Embryonic facial prominence (tissue), 1 donor: ENCODE data around the gene IL22RA1.

Source experiments
- DNase-seq: peaks from one replicate; pipeline ENCODE4 v3.0.0-alpha.2; 2016; ENCODE audit errors: extremely low spot score

The IL22RA1 gene

GRCh38 chr1:24142546-24143534 lies at the start of gene IL22RA1:
Gene IL22RA1 (minus strand): TSS chr1:24143140. CDS start chr1:24143082, 58 bp downstream.
- DNase-seq: no peak

GRCh38 chr1:24191860-24192259 lies 48.9 kb upstream of the IL22RA1 start:
- DNase-seq: no peak

GRCh38 chr1:24190983-24191461 lies 48.1 kb upstream of the IL22RA1 start:
- no peak for DNase-seq

- DNase-seq: no peak
These were observed 46.6 kb upstream of the IL22RA1 start for GRCh38 chr1:24189528-24189927.

GRCh38 chr1:24186993-24187790 lies 44.3 kb upstream of the IL22RA1 start, which contains the start of gene IFNLR1:
Gene IFNLR1 (minus strand): TSS chr1:24187289. CDS start chr1:24187248, 41 bp downstream.
- no peak for DNase-seq

- no peak for DNase-seq
These were observed 43.7 kb upstream of the IL22RA1 start for GRCh38 chr1:24186711-24186992.

GRCh38 chr1:24186031-24186710 lies 43.2 kb upstream of the IL22RA1 start:
- DNase-seq: no peak

GRCh38 chr1:24185076-24185475 lies 42.1 kb upstream of the IL22RA1 start:
- no peak for DNase-seq

GRCh38 chr1:24182061-24182460 lies 39.1 kb upstream of the IL22RA1 start:
- no peak for DNase-seq

GRCh38 chr1:24181619-24182018 lies 38.7 kb upstream of the IL22RA1 start:
- DNase-seq: no peak

- no peak for DNase-seq
These were observed 37.7 kb upstream of the IL22RA1 start for GRCh38 chr1:24180676-24181075.

GRCh38 chr1:24179251-24179840 lies 36.4 kb upstream of the IL22RA1 start:
- no peak for DNase-seq

- DNase-seq: no peak
These were observed 35.5 kb upstream of the IL22RA1 start for GRCh38 chr1:24178407-24178806.

GRCh38 chr1:24177161-24177560 lies 34.2 kb upstream of the IL22RA1 start:
- no peak for DNase-seq

- DNase-seq: no peak
These were observed 32.3 kb upstream of the IL22RA1 start for GRCh38 chr1:24175033-24175755.

GRCh38 chr1:24173638-24174575 lies 31.0 kb upstream of the IL22RA1 start:
- DNase-seq: no peak

- no peak for DNase-seq
These were observed 29.7 kb upstream of the IL22RA1 start for GRCh38 chr1:24172598-24172997.

GRCh38 chr1:24169286-24169685 lies 26.3 kb upstream of the IL22RA1 start:
- no peak for DNase-seq

- no peak for DNase-seq
These were observed 25.3 kb upstream of the IL22RA1 start for GRCh38 chr1:24168245-24168644.

GRCh38 chr1:24167008-24167407 lies 24.1 kb upstream of the IL22RA1 start:
- no peak for DNase-seq
